H9 (cell line): ENCODE measurements around the gene CELF4. TPM values are rescaled to one million over a fixed set of nuclear protein-coding genes. Genes with fewer than 3 reads are reported as not detected.

Source experiments
- DNase-seq: peaks from one replicate; pipeline ENCODE4 v3.0.0-alpha.2; 2017
- H2AFZ ChIP-seq: one replicate; pipeline ENCODE4 v1.6.1; 2013; ENCODE audit warnings: mild to moderate bottlenecking, low read length, control low read depth, moderate library complexity
- H2AK5ac ChIP-seq: 2 replicates; pipeline ENCODE4 v1.6.1; 2013; ENCODE audit warnings: low read length, control low read depth, mixed read lengths; ENCODE audit not compliant: insufficient read length
- H2BK120ac ChIP-seq: one replicate; pipeline ENCODE4 v1.6.1; 2013; ENCODE audit warnings: low read depth, mild to moderate bottlenecking, low read length, control low read depth, inconsistent platforms; ENCODE audit not compliant: poor library complexity, severe bottlenecking
- H2BK12ac ChIP-seq: 2 replicates; pipeline ENCODE4 v1.6.1; 2013; ENCODE audit warnings: low read length, control low read depth, mixed read lengths, low read depth; ENCODE audit not compliant: insufficient read length
- H2BK15ac ChIP-seq: 2 replicates; pipeline ENCODE4 v1.6.1; 2013; ENCODE audit warnings: low read depth, low read length, control low read depth
- H2BK20ac ChIP-seq: one replicate; pipeline ENCODE4 v1.6.1; 2013; ENCODE audit warnings: low read depth, mild to moderate bottlenecking, low read length, control low read depth, inconsistent platforms; ENCODE audit not compliant: poor library complexity, severe bottlenecking
- H2BK5ac ChIP-seq: 2 replicates; pipeline ENCODE4 v1.6.1; 2013; ENCODE audit warnings: low read length, control low read depth, mixed read lengths; ENCODE audit not compliant: insufficient read length
- H3K14ac ChIP-seq: 2 replicates; pipeline ENCODE4 v1.6.1; 2013; ENCODE audit warnings: low read length, control low read depth; ENCODE audit not compliant: insufficient read depth
- H3K18ac ChIP-seq: 2 replicates; pipeline ENCODE4 v1.6.1; 2013; ENCODE audit warnings: low read depth, mild to moderate bottlenecking, mixed read lengths, low read length, control low read depth; ENCODE audit not compliant: insufficient read length
- H3K23ac ChIP-seq: 2 replicates; pipeline ENCODE4 v1.6.1; 2013; ENCODE audit warnings: low read length, control low read depth, mixed read lengths, low read depth; ENCODE audit not compliant: insufficient read length
- H3K23me2 ChIP-seq: 2 replicates; pipeline ENCODE4 v1.6.1; 2013; ENCODE audit warnings: low read depth, mild to moderate bottlenecking, mixed read lengths, low read length, control low read depth; ENCODE audit not compliant: insufficient read length, poor library complexity, severe bottlenecking
- H3K27ac ChIP-seq: 2 replicates; pipeline ENCODE4 v1.5.1; 2013; ENCODE audit warnings: low read length, control low read depth, mixed read lengths, low read depth; ENCODE audit not compliant: insufficient read length
- H3K27me3 ChIP-seq: 2 replicates; pipeline ENCODE4 v1.6.1; 2013; ENCODE audit warnings: low read length, control low read depth, inconsistent platforms; ENCODE audit not compliant: insufficient read depth
- H3K4ac ChIP-seq: 2 replicates; pipeline ENCODE4 v1.6.1; 2013; ENCODE audit warnings: low read depth, mild to moderate bottlenecking, control low read depth, inconsistent platforms, low read length, moderate library complexity
- H3K4me1 ChIP-seq: 2 replicates; pipeline ENCODE4 v1.6.1; 2013; ENCODE audit warnings: low read length, control low read depth, inconsistent platforms; ENCODE audit not compliant: insufficient read depth
- H3K4me2 ChIP-seq: 2 replicates; pipeline ENCODE4 v1.6.1; 2013; ENCODE audit warnings: low read length, control low read depth, mixed read lengths; ENCODE audit not compliant: insufficient read length, insufficient read depth
- H3K56ac ChIP-seq: 2 replicates; pipeline ENCODE4 v1.6.1; 2013; ENCODE audit warnings: low read depth, mild to moderate bottlenecking, mixed read lengths, low read length, control low read depth; ENCODE audit not compliant: insufficient read length
- H3K79me1 ChIP-seq: 2 replicates; pipeline ENCODE4 v1.6.1; 2013; ENCODE audit warnings: low read depth, mild to moderate bottlenecking, moderate library complexity, low read length, control low read depth, inconsistent platforms; ENCODE audit not compliant: insufficient read depth, poor library complexity, severe bottlenecking
- H3K79me2 ChIP-seq: 2 replicates; pipeline ENCODE4 v1.6.1; 2013; ENCODE audit warnings: low read length, control low read depth, inconsistent platforms; ENCODE audit not compliant: insufficient read depth
- H3K9ac ChIP-seq: 2 replicates; pipeline ENCODE4 v1.6.1; 2013; ENCODE audit warnings: low read length, control low read depth, mixed read lengths; ENCODE audit not compliant: insufficient read length; ENCODE audit errors: extremely low read depth
- H3K9me3 ChIP-seq: one replicate; pipeline ENCODE4 v1.6.1; 2013; ENCODE audit warnings: low read depth, low read length, inconsistent platforms; ENCODE audit not compliant: control insufficient read depth
- H3T11ph ChIP-seq: one replicate; pipeline ENCODE4 v1.6.1; 2013; ENCODE audit warnings: mild to moderate bottlenecking, low read length, control low read depth, inconsistent platforms
- H4K20me1 ChIP-seq: one replicate; pipeline ENCODE4 v1.6.1; 2013; ENCODE audit not compliant: control insufficient read depth, insufficient read length, insufficient read depth
- H4K5ac ChIP-seq: 2 replicates; pipeline ENCODE4 v1.6.1; 2013; ENCODE audit warnings: low read depth, mild to moderate bottlenecking, mixed read lengths, low read length, control low read depth; ENCODE audit not compliant: insufficient read length
- H4K8ac ChIP-seq: replicated peaks from 2 replicates; pipeline ENCODE4 v1.6.1; 2013; ENCODE audit warnings: low read length, control low read depth, mixed read lengths, low read depth; ENCODE audit not compliant: insufficient read length
- H4K91ac ChIP-seq: 2 replicates; pipeline ENCODE4 v1.6.1; 2013; ENCODE audit warnings: low read depth, mild to moderate bottlenecking, moderate library complexity, mixed read lengths, low read length, control low read depth; ENCODE audit not compliant: insufficient read length
- H3K27ac Mint-ChIP-seq, 3 experiments: 2 replicates in 2 of 3; 3 replicates in 1 of 3; pipeline ENCODE4 v1.8.0; 2020 to 2021; ENCODE audit warnings: mixed read lengths in 3 of 3, mild to moderate bottlenecking in 1 of 3, moderate library complexity in 1 of 3
- H3K27me3 Mint-ChIP-seq: 2 replicates; pipeline ENCODE4 v1.8.0; 2021; ENCODE audit warnings: low read depth, mild to moderate bottlenecking, moderate library complexity, mixed read lengths
- H3K36me3 Mint-ChIP-seq, 3 experiments: 2 replicates in 2 of 3; 3 replicates in 1 of 3; pipeline ENCODE4 v1.8.0; 2020 to 2021; ENCODE audit warnings: low read depth in 3 of 3, mixed read lengths in 3 of 3; ENCODE audit not compliant: insufficient read depth in 1 of 3
- H3K4me1 Mint-ChIP-seq, 2 experiments: 2 replicates each; pipeline ENCODE4 v1.8.0; 2020; ENCODE audit warnings: mixed read lengths in 2 of 2
- H3K4me3 Mint-ChIP-seq, 2 experiments: 2 replicates in 1 of 2; 3 replicates in 1 of 2; pipeline ENCODE4 v1.8.0; 2020 to 2021; ENCODE audit warnings: mild to moderate bottlenecking in 2 of 2, mixed read lengths in 2 of 2, moderate library complexity in 1 of 2
- H3K9me3 Mint-ChIP-seq, 2 experiments: 2 replicates in 1 of 2; 3 replicates in 1 of 2; pipeline ENCODE4 v1.8.0; 2020; ENCODE audit warnings: mild to moderate bottlenecking in 2 of 2, mixed read lengths in 2 of 2, moderate library complexity in 1 of 2
- CTCF ChIP-seq: fragments of 200-600 bp; sonication (generic); conservative IDR thresholded peaks from 3 replicates; pipeline ENCODE4 v1.8.0; 2021; ENCODE audit warnings: antibody characterized with exemption, mild to moderate bottlenecking
- WGBS: extraction: QIAGEN DNeasy Blood & Tissue Kit; methylation state at CpG from one replicate; pipeline ENCODE4 v1.1.7; 2013; ENCODE audit warnings: missing lambda C conversion rate, low lambda C conversion rate, mixed read lengths; ENCODE audit not compliant: insufficient read length; ENCODE audit errors: extremely low coverage; 5-methylcytosine and 5-hydroxymethylcytosine counted together
- total RNA-seq: library from RNA; stranded (reverse); gene quantifications from 2 replicates; pipeline ENCODE4 v1.2.1, GENCODE V29; 2021

The CELF4 gene
- total RNA-seq, 1 experiment from 2014 or later: 1.1 TPM

GRCh38 chr18:37378336-37379010 lies 187.1 kb downstream of the CELF4 start:
- H3K9me3 ChIP-seq: no peaks in the 10 kb centered on the region
- Mint-ChIP-seq H3K4me1 (peaks cover 17 to 19% of the 10 kb centered on the region in 2 experiments), H3K9me3 (peaks cover 0 to 2% of the 10 kb centered on the region in 2 experiments; a peak in 1 of 5 replicates), H3K27me3 (peaks cover 55% of the 10 kb centered on the region), H3K27ac (no peak overlapping the region), H3K36me3 (no peaks in the 10 kb centered on the region), H3K4me3 (no peak overlapping the region)
- H3K18ac ChIP-seq: no peak overlapping the region
- no peaks in the 10 kb centered on the region for H4K20me1 ChIP-seq
- no peaks in the 10 kb centered on the region for H3K79me1 ChIP-seq
- H3K4me2 ChIP-seq: no peak overlapping the region
- no peak overlapping the region for H3K27ac ChIP-seq
- no peaks in the 10 kb centered on the region for H3K23me2 ChIP-seq
- H2BK20ac ChIP-seq: no peak overlapping the region
- H2BK120ac ChIP-seq: no peak overlapping the region
- no peaks in the 10 kb centered on the region; the same call in 1 of the 2 replicates for H3K27me3 ChIP-seq
- H3K23ac ChIP-seq: no peak overlapping the region
- H4K5ac ChIP-seq: no peak overlapping the region
- no CpG with 5 or more reads among the region's 11 CpGs for WGBS
- no peak overlapping the region for H3K4ac ChIP-seq
- no peak overlapping the region for H4K8ac ChIP-seq
- H3K56ac ChIP-seq: no peak overlapping the region
- H2AK5ac ChIP-seq: no peak overlapping the region
- H3K14ac ChIP-seq: no peak overlapping the region
- no peak for TF ChIP-seq CTCF
- H2BK15ac ChIP-seq: no peak overlapping the region
- H2BK12ac ChIP-seq: no peak overlapping the region
- no peaks in the 10 kb centered on the region for H3K4me1 ChIP-seq
- H3K79me2 ChIP-seq: no peaks in the 10 kb centered on the region
- no peak for DNase-seq
- no peak overlapping the region for H2BK5ac ChIP-seq
- H4K91ac ChIP-seq: no peak overlapping the region
- no peak overlapping the region for H3T11ph ChIP-seq
- no peak overlapping the region for H3K9ac ChIP-seq
- H2AFZ ChIP-seq: no peak overlapping the region
